ENCODE measurements around the gene MOB2. TPM values are rescaled to one million over a fixed set of nuclear protein-coding genes. Genes with fewer than 3 reads are reported as not detected.

Gene MOB2
- total and polyA plus RNA-seq, 9 of the 15 experiments (the other 6 are each of a cell fraction or from before 2014, with no cell fraction given) = 0.17 to 36.8 (median 19.2) TPM

GRCh38 chr11:1482581-1483444, 3.8 kb downstream of the MOB2 start:
- ATAC-seq (no peak; the same call in 2 of the 3 replicates), FAIRE-seq (no peak)
- CTCF ChIA-PET (ENCODE audit: low intra/inter-chr PET ratio) = no interaction called here

More at GRCh38 chr11:1482581-1483444, 3.8 kb downstream of the MOB2 start:
- no peak for DNase-seq (ENCODE audit: extremely low read depth in 1 of 4, low spot score in 3 of 4)
- TF ChIP-seq, protein P1, sequence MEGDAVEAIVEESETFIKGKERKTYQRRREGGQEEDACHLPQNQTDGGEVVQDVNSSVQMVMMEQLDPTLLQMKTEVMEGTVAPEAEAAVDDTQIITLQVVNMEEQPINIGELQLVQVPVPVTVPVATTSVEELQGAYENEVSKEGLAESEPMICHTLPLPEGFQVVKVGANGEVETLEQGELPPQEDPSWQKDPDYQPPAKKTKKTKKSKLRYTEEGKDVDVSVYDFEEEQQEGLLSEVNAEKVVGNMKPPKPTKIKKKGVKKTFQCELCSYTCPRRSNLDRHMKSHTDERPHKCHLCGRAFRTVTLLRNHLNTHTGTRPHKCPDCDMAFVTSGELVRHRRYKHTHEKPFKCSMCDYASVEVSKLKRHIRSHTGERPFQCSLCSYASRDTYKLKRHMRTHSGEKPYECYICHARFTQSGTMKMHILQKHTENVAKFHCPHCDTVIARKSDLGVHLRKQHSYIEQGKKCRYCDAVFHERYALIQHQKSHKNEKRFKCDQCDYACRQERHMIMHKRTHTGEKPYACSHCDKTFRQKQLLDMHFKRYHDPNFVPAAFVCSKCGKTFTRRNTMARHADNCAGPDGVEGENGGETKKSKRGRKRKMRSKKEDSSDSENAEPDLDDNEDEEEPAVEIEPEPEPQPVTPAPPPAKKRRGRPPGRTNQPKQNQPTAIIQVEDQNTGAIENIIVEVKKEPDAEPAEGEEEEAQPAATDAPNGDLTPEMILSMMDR (IDR thresholded peaks at IDR 0.05 in 2 of 3, conservative IDR thresholded peaks at IDR 0.05 in 1 of 3; ENCODE audit: insufficient read depth in 2 of 3, low read depth in 1 of 3, low read length in 3 of 3) = peak in 2 of 3 experiments; percentile 14 to 33; a peak in 1 of 6 replicates
- TF ChIP-seq ZNF41 (CRISPR knock-in tag; conservative IDR thresholded peaks at IDR 0.05) (no peak), U2AF1 (optimal IDR thresholded peaks at IDR 0.05; ENCODE audit: low read depth, low read length) (no peak), ZNF134 (CRISPR knock-in tag; conservative IDR thresholded peaks at IDR 0.05) (no peak), KLF6 (CRISPR knock-in tag; IDR thresholded peaks at IDR 0.05; ENCODE audit: borderline replicate concordance) (no peak), PHF21A (IDR thresholded peaks at IDR 0.05; ENCODE audit: borderline replicate concordance, low read depth) (no peak), NCOA4 (IDR thresholded peaks at IDR 0.05; ENCODE audit: partially characterized antibody) (no peak), RNF2 (IDR thresholded peaks at IDR 0.05) (no peak)
- TF ChIP-seq, protein P2, sequence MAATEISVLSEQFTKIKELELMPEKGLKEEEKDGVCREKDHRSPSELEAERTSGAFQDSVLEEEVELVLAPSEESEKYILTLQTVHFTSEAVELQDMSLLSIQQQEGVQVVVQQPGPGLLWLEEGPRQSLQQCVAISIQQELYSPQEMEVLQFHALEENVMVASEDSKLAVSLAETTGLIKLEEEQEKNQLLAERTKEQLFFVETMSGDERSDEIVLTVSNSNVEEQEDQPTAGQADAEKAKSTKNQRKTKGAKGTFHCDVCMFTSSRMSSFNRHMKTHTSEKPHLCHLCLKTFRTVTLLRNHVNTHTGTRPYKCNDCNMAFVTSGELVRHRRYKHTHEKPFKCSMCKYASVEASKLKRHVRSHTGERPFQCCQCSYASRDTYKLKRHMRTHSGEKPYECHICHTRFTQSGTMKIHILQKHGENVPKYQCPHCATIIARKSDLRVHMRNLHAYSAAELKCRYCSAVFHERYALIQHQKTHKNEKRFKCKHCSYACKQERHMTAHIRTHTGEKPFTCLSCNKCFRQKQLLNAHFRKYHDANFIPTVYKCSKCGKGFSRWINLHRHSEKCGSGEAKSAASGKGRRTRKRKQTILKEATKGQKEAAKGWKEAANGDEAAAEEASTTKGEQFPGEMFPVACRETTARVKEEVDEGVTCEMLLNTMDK (IDR thresholded peaks at IDR 0.05; ENCODE audit: borderline replicate concordance, insufficient read depth, low read depth, low read length, poor library complexity, severe bottlenecking) = peak; percentile 42
- no peaks in the 10 kb centered on the region for H3K9me1 ChIP-seq (ENCODE audit: control insufficient read depth, insufficient read depth, low read length)
- H3K4me3 ChIP-seq = no peak overlapping the region
- peaks cover 0 to 46% of the 10 kb centered on the region in 2 experiments; a peak in 2 of 5 replicates for H3K4me1 ChIP-seq (replicated peaks in 1 of 2; ENCODE audit: control insufficient read depth in 2 of 2, insufficient read depth in 2 of 2, low read length in 2 of 2)
- H3K27me3 ChIP-seq (ENCODE audit: control insufficient read depth in 2 of 2, insufficient read depth in 2 of 2, low read length in 2 of 2) = no peaks in the 10 kb centered on the region
- peaks cover 5% of the 10 kb centered on the region; the same call in 1 of the 3 replicates for H3K36me3 ChIP-seq (ENCODE audit: control insufficient read depth, insufficient read depth, low read length)
- H3K79me2 ChIP-seq (ENCODE audit: control insufficient read depth, insufficient read depth, low read length) = no peaks in the 10 kb centered on the region
- H3K4me2 ChIP-seq (ENCODE audit: insufficient read depth, low read length) = no peak overlapping the region
- H2AFZ ChIP-seq (ENCODE audit: low read depth, low read length) = no peak overlapping the region
- in situ Hi-C loops (cut with MboI) (no loop called here), intact Hi-C loops (cut with micrococcal nuclease) (no loop called here)
- POLR2A ChIA-PET = no interaction called here
- peaks cover 28% of the 10 kb centered on the region for H4K20me1 ChIP-seq (replicated peaks; ENCODE audit: control insufficient read depth, insufficient read depth, low read length)
- H3K9me3 ChIP-seq (replicated peaks; ENCODE audit: control insufficient read depth, insufficient read depth, low read depth, low read length) = no peaks in the 10 kb centered on the region
- no TSS peak for BruUV-seq (replicated peaks)
- no peak overlapping the region; a peak in 1 of 4 replicates for H3K9ac ChIP-seq (ENCODE audit: insufficient read depth in 1 of 2, low read depth in 2 of 2, low read length in 2 of 2)
- H3K27ac ChIP-seq (ENCODE audit: extremely low read depth, low read depth, low read length) = no peak overlapping the region
- WGBS (ENCODE audit: insufficient coverage, low coverage, missing lambda C conversion rate) = 83% methylated on average over 23 of the region's 32 CpGs
